Measurements from ENCODE around the gene L3MBTL1. TPM values are rescaled to one million over a fixed set of nuclear protein-coding genes. Genes with fewer than 3 reads are reported as not detected.

The L3MBTL1 gene
- 10 to 100 TPM; 11.5 to 12.6 (median 11.6) TPM for polyA plus RNA-seq (ENCODE audit: insufficient read length in 3 of 3)

DNA sequence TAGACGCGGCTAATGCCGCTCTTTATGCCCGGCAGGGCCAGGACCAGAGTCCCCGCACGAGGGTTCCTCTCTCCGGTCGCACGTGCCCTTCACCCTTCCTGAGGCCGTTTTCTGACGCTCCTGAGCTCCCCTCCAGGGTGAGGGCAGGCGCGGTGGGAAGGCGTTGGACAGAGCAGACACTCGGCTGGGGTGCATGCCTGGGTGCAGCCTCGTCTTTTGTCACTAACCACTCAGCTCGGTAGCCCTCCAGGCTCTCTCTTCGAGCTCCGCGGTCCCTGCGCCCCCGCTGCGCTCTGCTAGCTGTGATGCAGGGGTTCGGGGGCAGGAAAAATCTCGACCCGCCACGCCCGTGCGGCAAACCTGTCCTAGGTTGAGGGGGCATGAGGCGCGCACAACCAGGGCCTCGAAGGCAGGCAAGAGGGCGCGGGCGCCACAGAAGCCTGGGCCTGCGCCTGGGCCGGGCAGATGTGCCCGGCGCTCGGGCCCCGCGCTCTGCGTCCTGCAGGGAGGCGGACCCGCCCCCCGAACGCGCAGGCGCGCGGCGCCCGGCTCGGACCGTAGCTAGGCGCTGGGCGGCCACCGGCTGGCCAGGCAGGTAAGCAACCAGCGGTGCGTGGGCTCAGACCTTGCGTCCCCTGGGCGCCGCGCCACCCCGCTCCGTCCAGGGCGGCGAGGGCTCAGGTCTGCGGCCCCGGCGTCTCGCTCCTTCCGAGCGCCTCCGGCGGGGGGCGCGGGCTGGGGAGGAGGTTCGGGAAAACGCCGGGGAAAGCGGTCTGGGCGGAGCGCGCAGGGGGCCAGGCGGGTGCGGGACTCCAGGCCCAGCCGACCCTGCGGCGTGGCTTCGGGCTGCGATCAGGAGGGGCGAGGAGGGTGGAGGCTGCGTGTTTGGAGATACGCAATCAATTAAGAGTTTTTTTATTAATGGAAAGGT is at the start of gene L3MBTL1:
TSS of gene L3MBTL1 (plus strand) at position 548 of the 931 bp plus-strand sequence. CDS start 5,807 bp downstream, outside the sequence.
- peak in 1 of 3 donors; percentile 29 for DNase-seq (ENCODE audit: low read depth in 3 of 3, low spot score in 2 of 3)

GRCh38 chr20:43458422-43458924 is 49.0 kb upstream of the L3MBTL1 start:
- no peak for DNase-seq (ENCODE audit: low read depth in 3 of 3, low spot score in 2 of 3)

GRCh38 chr20:43459022-43459942 is 48.2 kb upstream of the L3MBTL1 start:
- DNase-seq (ENCODE audit: low read depth in 3 of 3, low spot score in 2 of 3) = no peak

- no peak for DNase-seq (ENCODE audit: low read depth in 3 of 3, low spot score in 2 of 3)
Measured at GRCh38 chr20:43460172-43460829, 47.2 kb upstream of the L3MBTL1 start.

GRCh38 chr20:43460830-43461200 is 46.7 kb upstream of the L3MBTL1 start:
- DNase-seq (ENCODE audit: low read depth in 3 of 3, low spot score in 2 of 3) = no peak

DNA sequence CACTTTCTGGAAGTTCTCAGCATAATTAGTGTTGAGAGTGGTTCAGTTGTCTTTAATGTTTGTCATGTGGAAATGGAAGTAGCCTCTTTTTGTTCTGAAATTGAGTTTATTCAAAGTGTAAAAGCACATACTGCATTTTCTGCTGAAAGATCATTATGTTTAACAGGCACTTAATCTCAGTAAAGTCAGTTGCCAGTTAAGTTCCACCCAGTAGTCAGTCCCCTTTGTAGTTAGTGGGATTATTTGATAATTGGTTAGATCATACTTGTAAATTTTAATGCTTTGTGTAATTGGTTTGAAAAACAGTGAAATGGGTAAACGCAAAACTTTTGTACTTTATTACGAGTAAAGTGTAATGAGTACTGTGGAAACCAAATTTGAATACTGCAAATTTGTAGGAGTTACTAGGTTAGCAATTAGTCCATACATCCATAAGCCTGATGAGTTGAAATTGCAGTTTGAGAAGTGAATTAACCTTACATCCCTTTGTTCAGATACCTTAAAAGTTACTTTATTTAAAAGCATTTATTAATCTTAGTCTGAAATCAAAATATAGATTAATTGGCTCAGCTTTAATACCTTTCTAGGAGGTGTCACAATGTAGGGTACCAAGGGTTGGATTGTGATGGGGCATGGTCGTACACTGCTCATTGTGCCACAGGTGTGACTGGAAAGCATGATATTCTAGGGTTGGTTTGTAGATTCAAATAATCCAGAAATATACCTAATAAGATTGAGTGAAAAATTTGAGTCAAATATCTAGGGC is 45.4 kb upstream of the L3MBTL1 start:
- DNase-seq (ENCODE audit: low read depth in 3 of 3, low spot score in 2 of 3) = no peak

DNA sequence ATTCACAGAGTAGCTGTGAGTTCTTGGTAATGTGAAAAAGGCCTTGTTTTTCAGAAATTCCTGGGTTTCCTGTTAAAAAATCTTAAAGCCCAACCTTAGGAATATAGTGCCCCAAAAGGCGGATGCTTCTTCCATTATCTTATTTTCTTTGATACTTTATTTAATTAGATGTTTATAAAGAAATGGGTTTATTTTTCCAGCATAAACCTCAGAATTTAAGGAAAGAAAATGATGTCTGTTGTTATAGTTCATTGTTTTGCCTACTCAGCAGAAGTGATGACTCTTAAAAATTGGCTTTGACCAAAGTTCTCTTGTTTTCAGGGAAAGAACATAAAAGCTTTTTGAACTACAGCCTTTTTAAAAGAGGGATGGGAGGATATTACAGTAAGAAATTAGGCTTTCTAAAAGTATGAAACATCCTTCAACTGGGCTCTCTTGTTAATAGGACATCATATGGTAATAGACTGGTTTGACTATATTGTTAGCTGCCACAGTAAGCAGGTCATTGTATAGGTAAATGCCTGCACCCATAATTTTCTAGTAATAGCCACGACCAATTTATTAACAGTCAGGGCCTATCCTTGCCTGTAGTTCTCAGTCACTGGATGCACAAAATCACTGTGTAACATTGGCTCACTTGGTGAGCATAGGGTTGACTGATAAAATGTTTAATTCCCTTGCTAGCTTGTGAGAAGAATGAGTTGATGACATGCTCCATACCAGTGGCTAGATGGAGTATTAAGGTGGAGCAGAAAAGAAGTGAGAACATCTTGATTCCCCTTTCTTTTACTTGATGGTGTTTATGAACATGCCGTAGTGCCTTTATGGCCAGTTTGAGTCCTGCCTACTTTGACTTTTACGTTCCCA is 44.6 kb upstream of the L3MBTL1 start:
- no peak for DNase-seq (ENCODE audit: low read depth in 3 of 3, low spot score in 2 of 3)

DNA sequence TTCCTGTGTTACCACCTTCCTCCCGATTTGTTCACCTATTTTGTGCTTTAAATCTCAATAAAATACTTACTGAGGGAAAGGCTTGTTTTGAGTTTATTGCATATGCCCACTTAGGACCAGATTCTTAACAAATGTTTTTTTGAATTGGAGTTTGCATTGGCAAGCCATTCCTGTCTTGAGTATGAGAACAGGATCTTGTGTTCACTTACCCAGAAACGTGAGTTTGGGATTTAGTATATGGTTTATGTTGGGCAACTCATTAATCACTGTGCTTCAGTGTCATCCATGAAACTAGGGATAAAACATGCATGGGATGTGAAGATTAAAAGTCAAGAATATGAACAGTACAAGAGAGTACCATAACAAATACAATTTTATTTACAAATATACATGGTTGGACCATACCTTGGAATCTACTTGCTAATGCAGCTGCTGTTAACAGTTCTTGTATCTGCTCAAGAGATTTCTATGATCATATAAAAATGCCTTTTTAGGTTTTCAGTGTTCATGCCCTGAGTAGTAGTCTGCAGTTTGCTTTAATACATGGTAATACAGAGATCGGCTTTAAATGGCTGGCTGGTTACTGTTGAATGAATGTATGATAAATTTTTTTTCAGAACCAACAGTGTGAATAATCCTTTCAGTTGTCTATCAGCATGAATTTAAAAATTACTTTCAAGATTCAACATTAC is 43.8 kb upstream of the L3MBTL1 start:
- DNase-seq (ENCODE audit: low read depth in 3 of 3, low spot score in 2 of 3) = no peak

DNA sequence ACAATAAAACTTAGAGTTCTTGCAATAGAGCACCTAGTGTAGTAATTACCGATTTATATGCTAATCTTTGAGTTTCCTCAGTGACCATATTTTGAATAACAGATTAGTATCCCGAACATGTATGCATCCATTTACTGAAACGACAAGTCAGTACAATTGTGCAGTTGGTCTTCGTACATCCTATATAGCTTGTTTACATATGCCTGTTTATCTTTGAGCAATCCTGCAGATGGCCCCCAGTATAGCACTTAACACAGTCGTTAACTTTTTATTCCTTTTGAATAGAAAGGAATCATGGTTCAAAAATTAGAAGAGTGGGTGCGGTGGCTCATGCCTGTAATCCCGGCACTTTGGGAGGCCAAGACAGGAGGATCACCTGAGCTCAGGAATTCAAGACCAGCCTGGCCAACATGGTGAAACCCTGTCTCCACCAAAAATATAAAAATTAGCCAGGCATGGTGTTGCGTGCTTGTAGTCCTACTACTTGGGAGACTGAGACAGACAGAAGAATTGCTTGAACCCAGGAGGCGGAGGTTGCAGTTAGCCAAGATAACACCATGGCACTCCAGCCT is 43.2 kb upstream of the L3MBTL1 start:
- no peak for DNase-seq (ENCODE audit: low read depth in 3 of 3, low spot score in 2 of 3)

DNA sequence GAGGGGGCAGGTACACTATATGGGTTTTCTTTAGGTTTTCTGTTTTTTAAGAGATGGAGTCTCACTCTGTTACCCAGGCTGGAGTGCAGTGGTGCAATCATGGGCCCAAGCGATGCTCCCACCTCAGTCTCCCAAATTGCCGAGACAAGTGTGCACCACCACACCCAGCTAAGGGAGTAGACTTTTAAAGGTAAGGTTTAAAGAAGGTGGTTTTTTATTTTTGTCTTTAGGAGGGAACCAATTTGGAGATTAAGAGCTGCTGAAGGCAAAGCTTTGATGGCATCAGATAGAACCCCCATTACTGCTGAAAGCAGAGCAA is 41.9 kb upstream of the L3MBTL1 start:
- DNase-seq (ENCODE audit: low read depth in 3 of 3, low spot score in 2 of 3) = no peak

DNA sequence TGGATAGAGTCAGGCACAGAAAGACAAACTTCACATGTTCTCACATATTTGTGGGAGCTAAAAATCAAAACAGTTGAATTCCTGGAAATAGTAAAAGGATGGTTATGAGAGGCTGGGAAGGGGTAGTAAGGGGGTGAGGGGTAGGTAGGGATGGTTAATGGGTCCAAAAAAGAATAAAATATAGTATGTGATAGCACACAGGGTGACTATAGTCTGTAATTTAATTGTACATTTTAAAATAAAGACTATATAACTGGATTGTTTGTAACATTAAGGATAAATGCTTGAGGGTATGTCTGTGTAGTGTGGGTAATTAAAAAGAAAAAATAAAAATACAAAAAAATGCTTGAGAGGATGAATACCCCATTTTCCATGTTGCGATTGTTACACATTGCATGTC is 39.9 kb upstream of the L3MBTL1 start:
- no peak for DNase-seq (ENCODE audit: low read depth in 3 of 3, low spot score in 2 of 3)

DNA sequence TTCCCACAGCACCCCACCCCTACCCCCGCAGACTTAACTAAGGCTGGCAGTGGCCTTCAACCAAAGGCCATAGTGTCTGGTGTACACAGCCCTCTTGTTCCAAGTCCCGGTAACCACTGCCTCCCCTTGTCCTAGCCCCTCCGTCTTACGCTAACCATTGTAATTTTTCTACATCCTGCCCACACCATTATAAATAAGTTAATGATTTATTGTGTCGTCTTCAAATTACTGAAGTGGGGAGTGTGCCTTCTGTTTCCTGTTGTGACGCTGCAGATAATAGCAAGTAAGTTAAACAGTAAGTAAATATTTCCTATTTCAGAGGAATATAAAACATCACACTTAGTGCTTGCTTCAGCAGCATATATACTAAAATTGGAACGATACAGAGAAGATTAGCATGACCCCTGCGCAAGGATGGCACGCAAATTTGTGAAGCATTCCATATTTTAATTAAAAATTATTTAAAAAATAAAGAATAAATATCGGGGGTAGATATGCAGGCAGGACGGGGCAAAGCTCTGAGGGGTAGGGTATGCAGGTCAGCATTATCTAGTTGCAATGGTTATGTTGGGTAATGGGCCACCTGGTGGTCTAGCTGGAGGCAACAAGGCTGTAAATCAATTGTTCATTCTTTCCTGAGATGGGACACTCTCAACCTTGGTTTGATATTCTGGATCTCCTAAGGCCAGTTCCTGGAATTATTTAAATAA is 34.7 kb upstream of the L3MBTL1 start:
- DNase-seq (ENCODE audit: low read depth in 3 of 3, low spot score in 2 of 3) = no peak

- no peak for DNase-seq (ENCODE audit: low read depth in 3 of 3, low spot score in 2 of 3)
Measured at GRCh38 chr20:43473381-43473704, 34.2 kb upstream of the L3MBTL1 start.

GRCh38 chr20:43477193-43477592 is 30.3 kb upstream of the L3MBTL1 start:
- DNase-seq (ENCODE audit: low read depth in 3 of 3, low spot score in 2 of 3) = no peak

- DNase-seq (ENCODE audit: low read depth in 3 of 3, low spot score in 2 of 3) = no peak
Measured at GRCh38 chr20:43477619-43478018, 29.9 kb upstream of the L3MBTL1 start.

DNA sequence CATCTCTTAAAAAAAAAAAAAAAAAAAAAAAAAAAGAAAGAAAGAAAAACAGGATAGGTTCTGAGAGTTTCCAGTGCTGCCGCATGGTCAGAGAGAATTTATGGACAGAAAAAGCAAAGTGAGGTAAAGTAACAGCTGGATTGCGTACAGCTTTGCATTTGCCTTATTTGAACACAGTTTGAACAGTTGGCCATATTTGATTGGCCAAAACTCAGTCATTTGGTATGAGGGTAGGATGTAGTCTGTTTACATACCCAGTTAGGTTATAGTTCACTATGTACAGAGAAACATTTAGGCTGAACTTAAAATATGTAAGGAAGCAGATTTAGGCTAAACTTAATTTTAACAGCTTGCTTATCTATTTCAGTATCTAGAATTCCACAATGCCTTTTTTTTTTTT is 17.5 kb upstream of the L3MBTL1 start:
- no peak for DNase-seq (ENCODE audit: low read depth in 3 of 3, low spot score in 2 of 3)

- no peak for DNase-seq (ENCODE audit: low read depth in 3 of 3, low spot score in 2 of 3)
Measured at GRCh38 chr20:43492101-43492500, 15.4 kb upstream of the L3MBTL1 start.

DNA sequence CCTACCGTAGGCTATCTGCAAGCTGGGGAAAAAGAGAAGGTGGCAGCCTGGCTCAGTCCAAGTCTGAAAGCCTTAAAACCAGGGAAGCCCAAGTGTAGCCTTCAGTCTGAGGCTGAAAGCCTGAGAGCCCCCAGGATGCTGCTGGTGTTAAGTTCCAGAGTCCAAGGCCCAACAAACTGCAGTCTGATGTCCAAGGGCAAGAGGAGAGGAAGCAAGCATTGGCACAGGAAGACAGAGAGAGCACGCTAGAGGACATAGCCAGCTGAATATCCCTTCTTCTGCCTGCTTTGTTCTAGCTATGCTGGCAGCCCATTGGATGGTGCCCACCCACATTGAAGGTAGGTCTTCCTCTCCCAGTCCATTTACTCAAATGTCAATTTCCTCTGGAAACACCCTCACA is 12.1 kb upstream of the L3MBTL1 start:
- no peak for DNase-seq (ENCODE audit: low read depth in 3 of 3, low spot score in 2 of 3)
